Lower leg skin (tissue), 4 donors: Measurements from ENCODE around the gene KIF25. TPM values are rescaled to one million over a fixed set of nuclear protein-coding genes. Genes with fewer than 3 reads are reported as not detected.

Source experiments
- DNase-seq, 2 donors: peaks; one replicate each; pipeline ENCODE4 v3.0.0-alpha.2; 2019; ENCODE audit warnings: low spot score in 2 of 2
- H3K4me3 ChIP-seq: fragments of 200-600 bp; sonication (generic); 2 replicates; pipeline ENCODE4 v1.5.1; 2017; ENCODE audit warnings: mild to moderate bottlenecking, low read depth; ENCODE audit not compliant: poor library complexity, severe bottlenecking
- POLR2A ChIP-seq, 2 donors: fragments of 450-650 bp; IDR thresholded peaks; one replicate each; pipeline ENCODE4 v1.6.1; 2016 to 2017; ENCODE audit warnings: antibody characterized with exemption in 2 of 2, mild to moderate bottlenecking in 1 of 2, moderate library complexity in 1 of 2
- WGBS, 2 donors: methylation state at CpG; one replicate each; pipeline ENCODE4 v1.1.5; 2018; 5-methylcytosine and 5-hydroxymethylcytosine counted together
- intact Hi-C: fragments of 100-400 bp; cut with DNase I; formaldehyde crosslinking; loops from one replicate; pipeline ENCODE4 v1.15.0; 2023; ENCODE audit warnings: low total_unique reads
- total RNA-seq, 4 donors: library from RNA; depleted of rRNA; stranded (reverse); fragments of >200 nt; gene quantifications; one replicate each; pipeline ENCODE4 v1.1.0, GENCODE V29; 2016
- TF ChIP-seq, protein P1 (sequence below), 3 donors: fragments of 450-650 bp; IDR thresholded peaks; one replicate each; pipeline ENCODE4 v1.5.1; 2016; ENCODE audit warnings: antibody characterized with exemption in 3 of 3, mild to moderate bottlenecking in 3 of 3, moderate library complexity in 2 of 3

Gene KIF25
- total RNA-seq, 4 donors from 2014 or later: 0.29 to 0.86 TPM; not detected in 2

DNA sequence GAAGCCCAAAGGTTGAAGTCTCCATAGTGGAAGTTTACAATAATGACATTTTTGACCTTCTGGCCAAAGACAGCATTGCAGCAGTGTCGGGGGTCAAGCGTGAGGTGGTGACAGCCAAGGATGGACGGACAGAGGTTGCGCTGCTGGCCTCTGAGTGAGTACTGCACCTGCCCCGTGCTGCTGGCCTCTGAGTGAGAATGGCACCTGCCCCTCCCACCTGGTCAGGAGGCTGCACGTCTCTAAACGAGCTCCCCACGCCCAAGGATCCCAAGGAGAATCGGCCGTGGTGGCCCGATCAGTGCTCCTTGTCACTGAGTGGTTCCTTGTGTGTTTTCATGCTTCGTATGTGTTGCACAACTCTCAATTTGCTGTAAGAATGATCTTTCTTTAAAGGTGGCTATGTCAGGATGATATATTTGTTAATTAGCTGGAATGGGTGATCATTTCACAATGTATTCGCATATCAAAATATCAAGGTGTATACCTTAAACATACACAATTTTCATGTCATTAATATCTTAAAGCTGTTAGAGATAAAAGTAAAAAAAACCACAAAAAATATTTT lies 41.2 kb downstream of the KIF25 start:
- DNase-seq: peak in 1 of 2 donors; percentile 78
- 80 to 93% methylated on average over 13 of the region's 13 CpGs for WGBS, 2 donors
- intact Hi-C loops: no loop called here
- no peak for TF ChIP-seq POLR2A (IDR thresholded peaks at IDR 0.05)
- TF ChIP-seq, protein P1, sequence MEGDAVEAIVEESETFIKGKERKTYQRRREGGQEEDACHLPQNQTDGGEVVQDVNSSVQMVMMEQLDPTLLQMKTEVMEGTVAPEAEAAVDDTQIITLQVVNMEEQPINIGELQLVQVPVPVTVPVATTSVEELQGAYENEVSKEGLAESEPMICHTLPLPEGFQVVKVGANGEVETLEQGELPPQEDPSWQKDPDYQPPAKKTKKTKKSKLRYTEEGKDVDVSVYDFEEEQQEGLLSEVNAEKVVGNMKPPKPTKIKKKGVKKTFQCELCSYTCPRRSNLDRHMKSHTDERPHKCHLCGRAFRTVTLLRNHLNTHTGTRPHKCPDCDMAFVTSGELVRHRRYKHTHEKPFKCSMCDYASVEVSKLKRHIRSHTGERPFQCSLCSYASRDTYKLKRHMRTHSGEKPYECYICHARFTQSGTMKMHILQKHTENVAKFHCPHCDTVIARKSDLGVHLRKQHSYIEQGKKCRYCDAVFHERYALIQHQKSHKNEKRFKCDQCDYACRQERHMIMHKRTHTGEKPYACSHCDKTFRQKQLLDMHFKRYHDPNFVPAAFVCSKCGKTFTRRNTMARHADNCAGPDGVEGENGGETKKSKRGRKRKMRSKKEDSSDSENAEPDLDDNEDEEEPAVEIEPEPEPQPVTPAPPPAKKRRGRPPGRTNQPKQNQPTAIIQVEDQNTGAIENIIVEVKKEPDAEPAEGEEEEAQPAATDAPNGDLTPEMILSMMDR (IDR thresholded peaks at IDR 0.05): no peak
- no peak overlapping the region for H3K4me3 ChIP-seq

GRCh38 chr6:168039301-168039700 lies 41.8 kb downstream of the KIF25 start:
- intact Hi-C loops: no loop called here
- TF ChIP-seq POLR2A (IDR thresholded peaks at IDR 0.05): no peak
- TF ChIP-seq, protein P1 (IDR thresholded peaks at IDR 0.05): no peak
- WGBS, 2 donors: 92 to 94% methylated on average over 4 of the region's 4 CpGs
- DNase-seq: peak in 1 of 2 donors; percentile 26
- no peak overlapping the region for H3K4me3 ChIP-seq

GRCh38 chr6:168039849-168040248 lies 42.4 kb downstream of the KIF25 start:
- intact Hi-C loops: no loop called here
- peak in 1 of 2 donors; percentile 77 for DNase-seq
- 84 to 91% methylated on average over 13 of the region's 13 CpGs for WGBS, 2 donors
- no peak overlapping the region for H3K4me3 ChIP-seq
- TF ChIP-seq, protein P1 (IDR thresholded peaks at IDR 0.05): no peak
- TF ChIP-seq POLR2A (IDR thresholded peaks at IDR 0.05): no peak

DNA sequence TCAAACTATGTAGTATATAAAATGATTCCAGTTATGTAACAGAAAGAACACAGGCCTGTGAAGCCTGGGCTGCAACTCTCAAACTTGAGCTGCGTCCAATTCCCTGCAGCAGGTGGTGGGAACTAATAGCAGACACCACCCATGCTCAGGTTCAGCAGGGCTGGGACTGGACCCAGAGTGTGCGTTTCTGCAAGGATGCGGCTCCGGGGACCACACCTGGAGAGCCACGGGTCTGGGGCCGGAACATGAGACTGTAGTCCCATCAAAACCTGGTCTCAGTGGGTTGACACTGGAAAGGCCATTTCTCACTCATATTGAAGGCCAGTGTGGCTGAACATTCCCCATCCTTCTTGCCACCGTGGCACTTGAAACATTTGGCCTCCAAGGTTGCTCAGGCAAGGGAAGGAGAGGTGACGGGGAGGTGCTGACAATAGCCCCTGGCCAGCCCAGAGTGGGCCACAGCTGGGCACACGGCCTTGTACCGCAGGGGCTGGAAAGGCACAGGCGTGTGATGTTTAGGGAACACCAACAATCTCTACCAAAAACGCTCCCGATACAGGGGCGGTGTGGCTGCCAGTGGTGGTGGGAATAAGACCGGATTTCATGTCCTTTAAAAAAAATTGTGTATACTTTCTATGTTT lies 43.5 kb downstream of the KIF25 start:
- DNase-seq: peak in 1 of 2 donors; percentile 79
- intact Hi-C loops: no loop called here
- H3K4me3 ChIP-seq: no peak overlapping the region
- no peak for TF ChIP-seq POLR2A (IDR thresholded peaks at IDR 0.05)
- TF ChIP-seq, protein P1 (IDR thresholded peaks at IDR 0.05): no peak
- WGBS, 2 donors: 87 to 93% methylated on average over 12 to 15 of the region's 15 CpGs

- WGBS, 2 donors: 83 to 85% methylated on average over 10 to 15 of the region's 15 CpGs
- TF ChIP-seq, protein P1 (IDR thresholded peaks at IDR 0.05): no peak
- TF ChIP-seq POLR2A (IDR thresholded peaks at IDR 0.05): no peak
- DNase-seq: peak in 1 of 2 donors; percentile 84
- intact Hi-C loops: no loop called here
- H3K4me3 ChIP-seq: no peak overlapping the region
Measured at GRCh38 chr6:168041928-168042327, 44.5 kb downstream of the KIF25 start.
